GM23338 (cell line): Measurements from ENCODE around the gene DNAJA3.

ENCODE experiments used
- CREB1 ChIP-seq: fragments of 250-450 bp; sonication (Bioruptor Pico); IDR thresholded peaks from 2 replicates; pipeline ENCODE4 v1.5.0; 2020; ENCODE audit warnings: low read depth, mild to moderate bottlenecking, moderate library complexity
- EZH2 ChIP-seq: fragments of 200-600 bp; sonication (generic); IDR thresholded peaks from one replicate; pipeline ENCODE4 v1.8.0; 2017; ENCODE audit warnings: antibody characterized with exemption, mild to moderate bottlenecking, low read depth; ENCODE audit not compliant: unreplicated experiment
- EZH2phosphoT487 ChIP-seq: fragments of 200-600 bp; sonication (generic); IDR thresholded peaks from one replicate; pipeline ENCODE4 v1.8.1; 2018; ENCODE audit warnings: antibody characterized with exemption; ENCODE audit not compliant: unreplicated experiment
- JUNB ChIP-seq: IDR thresholded peaks from one replicate; pipeline ENCODE4 v1.6.1; 2016; ENCODE audit warnings: antibody characterized with exemption; ENCODE audit not compliant: unreplicated experiment
- NANOG ChIP-seq: IDR thresholded peaks from 2 replicates; pipeline ENCODE4 v1.6.1; 2016; ENCODE audit warnings: antibody characterized with exemption, borderline replicate concordance
- POLR2AphosphoS5 ChIP-seq: IDR thresholded peaks from 2 replicates; pipeline ENCODE4 v1.6.1; 2016; ENCODE audit warnings: antibody characterized with exemption, low read depth
- STAT1 ChIP-seq: IDR thresholded peaks from one replicate; pipeline ENCODE4 v1.6.1; 2016; ENCODE audit warnings: antibody characterized with exemption; ENCODE audit not compliant: unreplicated experiment
- ZNF114 ChIP-seq: fragments of 250-450 bp; sonication (Bioruptor Pico); IDR thresholded peaks from 2 replicates; pipeline ENCODE4 v1.5.0; 2020; ENCODE audit warnings: mild to moderate bottlenecking, moderate library complexity
- ZNF331 ChIP-seq: fragments of 250-450 bp; sonication (Bioruptor Pico); IDR thresholded peaks from 2 replicates; pipeline ENCODE4 v1.5.0; 2020; ENCODE audit warnings: low read depth, mild to moderate bottlenecking, moderate library complexity
- TF ChIP-seq, protein P1 (sequence below), 2 experiments: fragments of 200-600 bp in 1 of 2; sonication (generic) in 1 of 2; conservative IDR thresholded peaks; 2 replicates each; pipeline versions ENCODE4 v1.5.1 to v1.6.1; 2016 to 2017; ENCODE audit warnings: antibody characterized with exemption in 2 of 2, low read depth in 2 of 2, mild to moderate bottlenecking in 2 of 2, moderate library complexity in 1 of 2
- TF ChIP-seq, protein P2 (sequence below): IDR thresholded peaks from one replicate; pipeline ENCODE4 v1.6.1; 2018; ENCODE audit warnings: antibody characterized with exemption; ENCODE audit not compliant: unreplicated experiment
- TF ChIP-seq, protein P3 (sequence below): fragments of 250-450 bp; sonication (Bioruptor Pico); IDR thresholded peaks from 2 replicates; pipeline ENCODE4 v1.5.0; 2020; ENCODE audit warnings: mild to moderate bottlenecking, moderate library complexity
- TF ChIP-seq, protein P4 (sequence below): IDR thresholded peaks from 2 replicates; pipeline ENCODE4 v1.6.1; 2016; ENCODE audit warnings: antibody characterized with exemption

DNA sequence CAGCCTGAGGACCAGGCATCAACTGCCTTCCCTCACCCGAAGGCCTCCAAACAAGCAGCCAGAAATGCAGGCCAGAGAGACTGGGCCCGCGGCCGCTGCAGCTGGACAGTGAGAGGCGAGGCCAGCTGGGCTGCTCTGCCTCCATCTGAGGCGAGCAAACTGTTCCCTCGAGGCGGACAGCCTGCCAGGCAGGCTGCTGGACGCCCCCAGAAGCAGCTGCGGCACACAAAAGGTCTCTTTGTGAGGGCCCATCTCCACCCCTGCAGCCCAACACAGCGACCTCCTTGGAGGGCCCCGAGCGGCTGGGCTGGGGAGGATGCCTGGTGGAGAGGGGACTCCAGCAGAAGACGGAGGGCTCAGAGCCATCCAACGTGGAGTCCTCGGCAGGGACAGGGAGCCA, 14.0 kb upstream of the DNAJA3 start:
- TF ChIP-seq, protein P1, sequence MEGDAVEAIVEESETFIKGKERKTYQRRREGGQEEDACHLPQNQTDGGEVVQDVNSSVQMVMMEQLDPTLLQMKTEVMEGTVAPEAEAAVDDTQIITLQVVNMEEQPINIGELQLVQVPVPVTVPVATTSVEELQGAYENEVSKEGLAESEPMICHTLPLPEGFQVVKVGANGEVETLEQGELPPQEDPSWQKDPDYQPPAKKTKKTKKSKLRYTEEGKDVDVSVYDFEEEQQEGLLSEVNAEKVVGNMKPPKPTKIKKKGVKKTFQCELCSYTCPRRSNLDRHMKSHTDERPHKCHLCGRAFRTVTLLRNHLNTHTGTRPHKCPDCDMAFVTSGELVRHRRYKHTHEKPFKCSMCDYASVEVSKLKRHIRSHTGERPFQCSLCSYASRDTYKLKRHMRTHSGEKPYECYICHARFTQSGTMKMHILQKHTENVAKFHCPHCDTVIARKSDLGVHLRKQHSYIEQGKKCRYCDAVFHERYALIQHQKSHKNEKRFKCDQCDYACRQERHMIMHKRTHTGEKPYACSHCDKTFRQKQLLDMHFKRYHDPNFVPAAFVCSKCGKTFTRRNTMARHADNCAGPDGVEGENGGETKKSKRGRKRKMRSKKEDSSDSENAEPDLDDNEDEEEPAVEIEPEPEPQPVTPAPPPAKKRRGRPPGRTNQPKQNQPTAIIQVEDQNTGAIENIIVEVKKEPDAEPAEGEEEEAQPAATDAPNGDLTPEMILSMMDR (conservative IDR thresholded peaks at IDR 0.05; ENCODE audit: low read depth in 2 of 2): no peak
- TF ChIP-seq POLR2AphosphoS5 (no peak), EZH2 (no peak), EZH2phosphoT487 (no peak), CREB1 (CRISPR knock-in tag) (no peak), JUNB (no peak), STAT1 (no peak), ZNF331 (CRISPR knock-in tag) (no peak), NANOG (no peak), ZNF114 (CRISPR knock-in tag) (no peak)
- TF ChIP-seq, protein P2, sequence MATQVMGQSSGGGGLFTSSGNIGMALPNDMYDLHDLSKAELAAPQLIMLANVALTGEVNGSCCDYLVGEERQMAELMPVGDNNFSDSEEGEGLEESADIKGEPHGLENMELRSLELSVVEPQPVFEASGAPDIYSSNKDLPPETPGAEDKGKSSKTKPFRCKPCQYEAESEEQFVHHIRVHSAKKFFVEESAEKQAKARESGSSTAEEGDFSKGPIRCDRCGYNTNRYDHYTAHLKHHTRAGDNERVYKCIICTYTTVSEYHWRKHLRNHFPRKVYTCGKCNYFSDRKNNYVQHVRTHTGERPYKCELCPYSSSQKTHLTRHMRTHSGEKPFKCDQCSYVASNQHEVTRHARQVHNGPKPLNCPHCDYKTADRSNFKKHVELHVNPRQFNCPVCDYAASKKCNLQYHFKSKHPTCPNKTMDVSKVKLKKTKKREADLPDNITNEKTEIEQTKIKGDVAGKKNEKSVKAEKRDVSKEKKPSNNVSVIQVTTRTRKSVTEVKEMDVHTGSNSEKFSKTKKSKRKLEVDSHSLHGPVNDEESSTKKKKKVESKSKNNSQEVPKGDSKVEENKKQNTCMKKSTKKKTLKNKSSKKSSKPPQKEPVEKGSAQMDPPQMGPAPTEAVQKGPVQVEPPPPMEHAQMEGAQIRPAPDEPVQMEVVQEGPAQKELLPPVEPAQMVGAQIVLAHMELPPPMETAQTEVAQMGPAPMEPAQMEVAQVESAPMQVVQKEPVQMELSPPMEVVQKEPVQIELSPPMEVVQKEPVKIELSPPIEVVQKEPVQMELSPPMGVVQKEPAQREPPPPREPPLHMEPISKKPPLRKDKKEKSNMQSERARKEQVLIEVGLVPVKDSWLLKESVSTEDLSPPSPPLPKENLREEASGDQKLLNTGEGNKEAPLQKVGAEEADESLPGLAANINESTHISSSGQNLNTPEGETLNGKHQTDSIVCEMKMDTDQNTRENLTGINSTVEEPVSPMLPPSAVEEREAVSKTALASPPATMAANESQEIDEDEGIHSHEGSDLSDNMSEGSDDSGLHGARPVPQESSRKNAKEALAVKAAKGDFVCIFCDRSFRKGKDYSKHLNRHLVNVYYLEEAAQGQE: no peak
- TF ChIP-seq, protein P3, sequence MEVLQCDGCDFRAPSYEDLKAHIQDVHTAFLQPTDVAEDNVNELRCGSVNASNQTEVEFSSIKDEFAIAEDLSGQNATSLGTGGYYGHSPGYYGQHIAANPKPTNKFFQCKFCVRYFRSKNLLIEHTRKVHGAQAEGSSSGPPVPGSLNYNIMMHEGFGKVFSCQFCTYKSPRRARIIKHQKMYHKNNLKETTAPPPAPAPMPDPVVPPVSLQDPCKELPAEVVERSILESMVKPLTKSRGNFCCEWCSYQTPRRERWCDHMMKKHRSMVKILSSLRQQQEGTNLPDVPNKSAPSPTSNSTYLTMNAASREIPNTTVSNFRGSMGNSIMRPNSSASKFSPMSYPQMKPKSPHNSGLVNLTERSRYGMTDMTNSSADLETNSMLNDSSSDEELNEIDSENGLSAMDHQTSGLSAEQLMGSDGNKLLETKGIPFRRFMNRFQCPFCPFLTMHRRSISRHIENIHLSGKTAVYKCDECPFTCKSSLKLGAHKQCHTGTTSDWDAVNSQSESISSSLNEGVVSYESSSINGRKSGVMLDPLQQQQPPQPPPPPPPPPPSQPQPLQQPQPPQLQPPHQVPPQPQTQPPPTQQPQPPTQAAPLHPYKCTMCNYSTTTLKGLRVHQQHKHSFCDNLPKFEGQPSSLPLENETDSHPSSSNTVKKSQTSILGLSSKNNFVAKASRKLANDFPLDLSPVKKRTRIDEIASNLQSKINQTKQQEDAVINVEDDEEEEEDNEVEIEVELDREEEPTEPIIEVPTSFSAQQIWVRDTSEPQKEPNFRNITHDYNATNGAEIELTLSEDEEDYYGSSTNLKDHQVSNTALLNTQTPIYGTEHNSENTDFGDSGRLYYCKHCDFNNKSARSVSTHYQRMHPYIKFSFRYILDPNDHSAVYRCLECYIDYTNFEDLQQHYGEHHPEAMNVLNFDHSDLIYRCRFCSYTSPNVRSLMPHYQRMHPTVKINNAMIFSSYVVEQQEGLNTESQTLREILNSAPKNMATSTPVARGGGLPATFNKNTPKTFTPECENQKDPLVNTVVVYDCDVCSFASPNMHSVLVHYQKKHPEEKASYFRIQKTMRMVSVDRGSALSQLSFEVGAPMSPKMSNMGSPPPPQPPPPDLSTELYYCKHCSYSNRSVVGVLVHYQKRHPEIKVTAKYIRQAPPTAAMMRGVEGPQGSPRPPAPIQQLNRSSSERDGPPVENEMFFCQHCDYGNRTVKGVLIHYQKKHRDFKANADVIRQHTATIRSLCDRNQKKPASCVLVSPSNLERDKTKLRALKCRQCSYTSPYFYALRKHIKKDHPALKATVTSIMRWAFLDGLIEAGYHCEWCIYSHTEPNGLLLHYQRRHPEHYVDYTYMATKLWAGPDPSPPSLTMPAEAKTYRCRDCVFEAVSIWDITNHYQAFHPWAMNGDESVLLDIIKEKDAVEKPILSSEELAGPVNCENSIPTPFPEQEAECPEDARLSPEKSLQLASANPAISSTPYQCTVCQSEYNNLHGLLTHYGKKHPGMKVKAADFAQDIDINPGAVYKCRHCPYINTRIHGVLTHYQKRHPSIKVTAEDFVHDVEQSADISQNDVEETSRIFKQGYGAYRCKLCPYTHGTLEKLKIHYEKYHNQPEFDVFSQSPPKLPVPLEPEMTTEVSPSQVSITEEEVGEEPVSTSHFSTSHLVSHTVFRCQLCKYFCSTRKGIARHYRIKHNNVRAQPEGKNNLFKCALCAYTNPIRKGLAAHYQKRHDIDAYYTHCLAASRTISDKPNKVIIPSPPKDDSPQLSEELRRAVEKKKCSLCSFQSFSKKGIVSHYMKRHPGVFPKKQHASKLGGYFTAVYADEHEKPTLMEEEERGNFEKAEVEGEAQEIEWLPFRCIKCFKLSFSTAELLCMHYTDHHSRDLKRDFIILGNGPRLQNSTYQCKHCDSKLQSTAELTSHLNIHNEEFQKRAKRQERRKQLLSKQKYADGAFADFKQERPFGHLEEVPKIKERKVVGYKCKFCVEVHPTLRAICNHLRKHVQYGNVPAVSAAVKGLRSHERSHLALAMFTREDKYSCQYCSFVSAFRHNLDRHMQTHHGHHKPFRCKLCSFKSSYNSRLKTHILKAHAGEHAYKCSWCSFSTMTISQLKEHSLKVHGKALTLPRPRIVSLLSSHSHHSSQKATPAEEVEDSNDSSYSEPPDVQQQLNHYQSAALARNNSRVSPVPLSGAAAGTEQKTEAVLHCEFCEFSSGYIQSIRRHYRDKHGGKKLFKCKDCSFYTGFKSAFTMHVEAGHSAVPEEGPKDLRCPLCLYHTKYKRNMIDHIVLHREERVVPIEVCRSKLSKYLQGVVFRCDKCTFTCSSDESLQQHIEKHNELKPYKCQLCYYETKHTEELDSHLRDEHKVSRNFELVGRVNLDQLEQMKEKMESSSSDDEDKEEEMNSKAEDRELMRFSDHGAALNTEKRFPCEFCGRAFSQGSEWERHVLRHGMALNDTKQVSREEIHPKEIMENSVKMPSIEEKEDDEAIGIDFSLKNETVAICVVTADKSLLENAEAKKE (CRISPR knock-in tag): no peak
- TF ChIP-seq, protein P4, sequence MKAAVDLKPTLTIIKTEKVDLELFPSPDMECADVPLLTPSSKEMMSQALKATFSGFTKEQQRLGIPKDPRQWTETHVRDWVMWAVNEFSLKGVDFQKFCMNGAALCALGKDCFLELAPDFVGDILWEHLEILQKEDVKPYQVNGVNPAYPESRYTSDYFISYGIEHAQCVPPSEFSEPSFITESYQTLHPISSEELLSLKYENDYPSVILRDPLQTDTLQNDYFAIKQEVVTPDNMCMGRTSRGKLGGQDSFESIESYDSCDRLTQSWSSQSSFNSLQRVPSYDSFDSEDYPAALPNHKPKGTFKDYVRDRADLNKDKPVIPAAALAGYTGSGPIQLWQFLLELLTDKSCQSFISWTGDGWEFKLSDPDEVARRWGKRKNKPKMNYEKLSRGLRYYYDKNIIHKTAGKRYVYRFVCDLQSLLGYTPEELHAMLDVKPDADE: no peak
